Measurements from ENCODE around the gene SPTBN1.

Gene SPTBN1

DNA sequence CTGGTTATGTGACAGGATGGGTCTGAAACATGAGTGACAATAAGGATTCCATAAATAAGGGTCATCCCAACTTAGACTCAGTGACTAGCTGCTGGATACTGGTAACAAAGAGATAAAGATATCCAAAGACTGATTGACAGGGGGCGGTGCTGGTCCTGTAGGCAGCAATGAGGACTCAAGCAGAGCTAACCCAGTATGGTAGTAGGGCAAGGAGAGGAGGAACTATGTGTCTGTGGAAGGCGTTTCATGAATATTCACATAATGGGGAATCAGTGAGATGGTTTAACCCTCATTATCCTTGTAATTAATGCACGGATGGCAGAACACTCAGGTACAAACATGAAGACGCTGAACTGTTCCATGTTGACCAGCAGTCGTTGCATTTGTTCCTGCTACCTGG, 164.8 kb downstream of the SPTBN1 start:
- Histone ChIP-seq H3K27ac (ENCODE audit: low read depth in 2 of 2, low read length in 2 of 2) (no peak overlapping the region), H3K9me3 (ENCODE audit: control insufficient read depth in 2 of 2, low read length in 2 of 2) (no peaks in the 10 kb centered on the region), H3K36me3 (ENCODE audit: control insufficient read depth in 2 of 2, insufficient read depth in 2 of 2, low read length in 2 of 2) (peaks cover 70 to 81% of the 10 kb centered on the region in 2 donors), H3K4me3 (ENCODE audit: low read length in 2 of 2) (no peak overlapping the region), H3K27me3 (ENCODE audit: control insufficient read depth in 2 of 2, insufficient read depth in 2 of 2, low read length in 2 of 2) (no peaks in the 10 kb centered on the region), H3K4me1 (ENCODE audit: control insufficient read depth in 2 of 2, insufficient read depth in 2 of 2, low read length in 2 of 2) (peaks cover 0 to 5% of the 10 kb centered on the region in 2 donors), H3K9ac (ENCODE audit: low read depth in 1 of 2, low read length in 2 of 2) (no peak overlapping the region)

DNA sequence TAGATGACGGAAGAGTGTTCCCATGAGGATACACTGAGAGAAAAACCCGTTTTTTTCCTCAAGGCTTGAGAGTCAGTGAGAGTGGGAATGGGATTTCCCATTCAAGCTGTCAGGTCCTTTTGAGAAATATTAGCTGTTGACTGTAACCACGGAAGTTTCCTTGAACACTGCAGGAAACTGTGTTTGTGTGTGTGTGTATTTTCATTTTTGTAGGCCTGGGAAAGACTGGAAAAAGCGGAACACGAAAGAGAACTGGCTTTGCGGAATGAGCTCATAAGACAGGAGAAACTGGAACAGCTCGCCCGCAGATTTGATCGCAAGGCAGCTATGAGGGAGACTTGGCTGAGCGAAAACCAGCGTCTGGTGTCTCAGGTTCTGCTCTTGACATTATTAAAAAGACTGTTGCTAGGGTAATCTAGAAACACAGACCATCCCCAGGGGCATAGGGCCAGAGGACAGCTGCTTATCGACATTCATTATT, 168.5 kb downstream of the SPTBN1 start:
- H3K9ac ChIP-seq (ENCODE audit: low read depth in 1 of 2, low read length in 2 of 2) = no peak overlapping the region
- H3K27ac ChIP-seq (ENCODE audit: low read depth in 2 of 2, low read length in 2 of 2) = no peak overlapping the region
- no peaks in the 10 kb centered on the region for H3K27me3 ChIP-seq (ENCODE audit: control insufficient read depth in 2 of 2, insufficient read depth in 2 of 2, low read length in 2 of 2)
- no peaks in the 10 kb centered on the region for H3K9me3 ChIP-seq (ENCODE audit: control insufficient read depth in 2 of 2, low read length in 2 of 2)
- no peak overlapping the region for H3K4me3 ChIP-seq (ENCODE audit: low read length in 2 of 2)
- peaks cover 81 to 88% of the 10 kb centered on the region in 2 donors for H3K36me3 ChIP-seq (ENCODE audit: control insufficient read depth in 2 of 2, insufficient read depth in 2 of 2, low read length in 2 of 2)
- H3K4me1 ChIP-seq (ENCODE audit: control insufficient read depth in 2 of 2, insufficient read depth in 2 of 2, low read length in 2 of 2) = peaks cover 0 to 3% of the 10 kb centered on the region in 2 donors

DNA sequence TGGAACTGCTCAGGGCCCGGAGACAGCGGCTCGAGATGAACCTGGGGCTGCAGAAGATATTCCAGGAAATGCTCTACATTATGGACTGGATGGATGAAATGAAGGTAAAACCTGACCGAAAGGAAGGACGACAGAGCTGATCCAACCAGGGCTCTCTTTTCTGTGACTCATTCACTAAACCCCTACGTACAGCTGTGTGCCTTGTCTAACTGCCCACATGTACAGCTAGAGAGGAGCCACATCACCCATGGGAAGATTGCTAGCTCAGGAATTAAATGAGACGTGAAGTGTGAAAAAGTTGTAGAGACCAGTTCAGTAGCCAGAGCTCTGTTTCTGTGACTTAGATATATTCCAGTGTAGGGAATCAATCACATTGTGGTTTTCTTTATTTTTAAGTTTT, 170.0 kb downstream of the SPTBN1 start:
- Histone ChIP-seq H3K4me1 (ENCODE audit: control insufficient read depth in 2 of 2, insufficient read depth in 2 of 2, low read length in 2 of 2) (peaks cover 1 to 7% of the 10 kb centered on the region in 2 donors), H3K27me3 (ENCODE audit: control insufficient read depth in 2 of 2, insufficient read depth in 2 of 2, low read length in 2 of 2) (no peaks in the 10 kb centered on the region), H3K36me3 (ENCODE audit: control insufficient read depth in 2 of 2, insufficient read depth in 2 of 2, low read length in 2 of 2) (peaks cover 88 to 91% of the 10 kb centered on the region in 2 donors), H3K27ac (ENCODE audit: low read depth in 2 of 2, low read length in 2 of 2) (no peak overlapping the region), H3K9me3 (ENCODE audit: control insufficient read depth in 2 of 2, low read length in 2 of 2) (no peaks in the 10 kb centered on the region), H3K9ac (ENCODE audit: low read depth in 1 of 2, low read length in 2 of 2) (no peak overlapping the region), H3K4me3 (ENCODE audit: low read length in 2 of 2) (no peak overlapping the region)

DNA sequence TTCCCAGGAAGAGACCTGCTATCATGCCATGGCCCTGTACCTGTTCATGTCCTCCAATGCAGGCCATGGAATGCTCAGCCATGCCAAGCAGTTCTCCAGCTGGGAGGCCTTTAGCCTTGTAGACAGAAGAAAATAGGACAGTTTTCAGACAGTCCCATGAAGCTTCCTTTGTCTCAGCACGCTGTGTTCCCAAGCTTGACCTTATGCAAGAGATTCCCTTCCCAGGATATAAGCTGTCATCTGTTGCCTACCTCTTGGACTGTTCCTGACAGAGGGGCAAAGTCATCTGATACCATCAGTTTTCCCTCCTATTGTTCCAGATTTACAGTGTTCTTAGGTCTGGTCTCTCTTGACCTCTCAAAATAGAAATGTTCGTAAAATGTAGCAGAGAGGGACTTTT, 170.8 kb downstream of the SPTBN1 start:
- Histone ChIP-seq H3K27me3 (ENCODE audit: control insufficient read depth in 2 of 2, insufficient read depth in 2 of 2, low read length in 2 of 2) (no peaks in the 10 kb centered on the region), H3K9ac (ENCODE audit: low read depth in 1 of 2, low read length in 2 of 2) (no peak overlapping the region), H3K27ac (ENCODE audit: low read depth in 2 of 2, low read length in 2 of 2) (no peak overlapping the region), H3K9me3 (ENCODE audit: control insufficient read depth in 2 of 2, low read length in 2 of 2) (no peaks in the 10 kb centered on the region), H3K4me3 (ENCODE audit: low read length in 2 of 2) (no peak overlapping the region), H3K36me3 (ENCODE audit: control insufficient read depth in 2 of 2, insufficient read depth in 2 of 2, low read length in 2 of 2) (peaks cover 88 to 90% of the 10 kb centered on the region in 2 donors), H3K4me1 (ENCODE audit: control insufficient read depth in 2 of 2, insufficient read depth in 2 of 2, low read length in 2 of 2) (peaks cover 3 to 7% of the 10 kb centered on the region in 2 donors)

DNA sequence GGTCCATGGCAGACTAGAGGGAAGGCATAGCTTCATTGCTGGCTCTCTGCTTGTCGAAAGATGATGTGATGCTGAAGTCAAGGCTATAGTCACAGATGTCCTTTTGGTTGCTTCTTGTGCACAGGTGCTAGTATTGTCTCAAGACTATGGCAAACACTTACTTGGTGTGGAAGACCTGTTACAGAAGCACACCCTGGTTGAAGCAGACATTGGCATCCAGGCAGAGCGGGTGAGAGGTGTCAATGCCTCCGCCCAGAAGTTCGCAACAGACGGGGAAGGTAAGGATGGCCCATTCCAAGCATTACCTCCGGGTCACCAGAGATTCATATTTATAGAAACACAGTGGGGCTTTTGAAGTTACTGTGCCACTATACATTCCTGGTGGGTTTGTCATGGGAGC, 171.8 kb downstream of the SPTBN1 start:
- H3K4me1 ChIP-seq (ENCODE audit: control insufficient read depth in 2 of 2, insufficient read depth in 2 of 2, low read length in 2 of 2) = peaks cover 3 to 7% of the 10 kb centered on the region in 2 donors
- H3K36me3 ChIP-seq (ENCODE audit: control insufficient read depth in 2 of 2, insufficient read depth in 2 of 2, low read length in 2 of 2) = peaks cover 89% of the 10 kb centered on the region in 2 donors
- H3K27me3 ChIP-seq (ENCODE audit: control insufficient read depth in 2 of 2, insufficient read depth in 2 of 2, low read length in 2 of 2) = no peaks in the 10 kb centered on the region
- H3K9me3 ChIP-seq (ENCODE audit: control insufficient read depth in 2 of 2, low read length in 2 of 2) = no peaks in the 10 kb centered on the region
- no peak overlapping the region for H3K9ac ChIP-seq (ENCODE audit: low read depth in 1 of 2, low read length in 2 of 2)
- no peak overlapping the region for H3K4me3 ChIP-seq (ENCODE audit: low read length in 2 of 2)
- H3K27ac ChIP-seq (ENCODE audit: low read depth in 2 of 2, low read length in 2 of 2) = no peak overlapping the region

DNA sequence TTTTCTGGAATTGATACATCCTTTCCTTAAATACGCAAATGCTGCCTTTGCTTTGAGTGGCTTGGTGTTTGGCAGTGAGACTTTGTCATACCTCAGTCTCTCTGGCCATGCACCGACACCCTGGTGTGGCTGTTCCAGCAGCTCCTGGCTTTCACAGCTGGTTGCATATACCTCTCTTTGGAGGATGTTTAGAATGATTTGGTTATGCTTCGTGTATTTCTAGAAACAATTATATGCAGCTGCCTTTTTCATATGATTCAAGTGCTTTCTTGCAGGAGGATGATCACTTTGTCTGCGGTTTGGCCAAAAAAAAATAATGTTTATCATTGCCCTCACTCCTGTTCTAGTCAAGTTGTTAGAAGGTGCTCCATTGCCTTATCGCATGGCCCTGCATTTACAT, 172.3 kb downstream of the SPTBN1 start:
- Histone ChIP-seq H3K36me3 (ENCODE audit: control insufficient read depth in 2 of 2, insufficient read depth in 2 of 2, low read length in 2 of 2) (peaks cover 88 to 89% of the 10 kb centered on the region in 2 donors), H3K27ac (ENCODE audit: low read depth in 2 of 2, low read length in 2 of 2) (no peak overlapping the region)

DNA sequence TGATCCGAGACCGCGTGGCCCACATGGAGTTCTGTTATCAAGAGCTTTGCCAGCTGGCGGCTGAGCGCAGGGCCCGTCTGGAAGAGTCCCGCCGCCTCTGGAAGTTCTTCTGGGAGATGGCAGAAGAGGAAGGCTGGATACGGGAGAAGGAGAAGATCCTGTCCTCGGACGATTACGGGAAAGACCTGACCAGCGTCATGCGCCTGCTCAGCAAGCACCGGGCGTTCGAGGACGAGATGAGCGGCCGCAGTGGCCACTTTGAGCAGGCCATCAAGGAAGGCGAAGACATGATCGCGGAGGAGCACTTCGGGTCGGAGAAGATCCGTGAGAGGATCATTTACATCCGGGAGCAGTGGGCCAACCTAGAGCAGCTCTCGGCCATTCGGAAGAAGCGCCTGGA, 172.8 kb downstream of the SPTBN1 start:
- H3K27me3 ChIP-seq (ENCODE audit: control insufficient read depth in 2 of 2, insufficient read depth in 2 of 2, low read length in 2 of 2) = no peaks in the 10 kb centered on the region
- H3K36me3 ChIP-seq (ENCODE audit: control insufficient read depth in 2 of 2, insufficient read depth in 2 of 2, low read length in 2 of 2) = peaks cover 88 to 89% of the 10 kb centered on the region in 2 donors
- no peak overlapping the region for H3K9ac ChIP-seq (ENCODE audit: low read depth in 1 of 2, low read length in 2 of 2)
- no peak overlapping the region for H3K4me3 ChIP-seq (ENCODE audit: low read length in 2 of 2)
- H3K4me1 ChIP-seq (ENCODE audit: control insufficient read depth in 2 of 2, insufficient read depth in 2 of 2, low read length in 2 of 2) = peaks cover 3 to 12% of the 10 kb centered on the region in 2 donors
- H3K9me3 ChIP-seq (ENCODE audit: control insufficient read depth in 2 of 2, low read length in 2 of 2) = no peaks in the 10 kb centered on the region
- H3K27ac ChIP-seq (ENCODE audit: low read depth in 2 of 2, low read length in 2 of 2) = no peak overlapping the region

More for the DNA sequence above, 172.3 kb downstream of the SPTBN1 start:
- no peaks in the 10 kb centered on the region for H3K27me3 ChIP-seq (ENCODE audit: control insufficient read depth in 2 of 2, insufficient read depth in 2 of 2, low read length in 2 of 2)
- H3K9ac ChIP-seq (ENCODE audit: low read depth in 1 of 2, low read length in 2 of 2) = no peak overlapping the region
- H3K4me1 ChIP-seq (ENCODE audit: control insufficient read depth in 2 of 2, insufficient read depth in 2 of 2, low read length in 2 of 2) = peaks cover 3 to 9% of the 10 kb centered on the region in 2 donors
- no peaks in the 10 kb centered on the region for H3K9me3 ChIP-seq (ENCODE audit: control insufficient read depth in 2 of 2, low read length in 2 of 2)
- H3K4me3 ChIP-seq (ENCODE audit: low read length in 2 of 2) = no peak overlapping the region

DNA sequence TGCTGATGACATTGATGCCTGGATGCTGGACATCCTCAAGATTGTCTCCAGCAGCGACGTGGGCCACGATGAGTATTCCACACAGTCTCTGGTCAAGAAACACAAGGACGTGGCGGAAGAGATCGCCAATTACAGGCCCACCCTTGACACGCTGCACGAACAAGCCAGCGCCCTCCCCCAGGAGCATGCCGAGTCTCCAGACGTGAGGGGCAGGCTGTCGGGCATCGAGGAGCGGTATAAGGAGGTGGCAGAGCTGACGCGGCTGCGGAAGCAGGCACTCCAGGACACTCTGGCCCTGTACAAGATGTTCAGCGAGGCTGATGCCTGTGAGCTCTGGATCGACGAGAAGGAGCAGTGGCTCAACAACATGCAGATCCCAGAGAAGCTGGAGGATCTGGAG, 173.3 kb downstream of the SPTBN1 start:
- Histone ChIP-seq H3K27me3 (ENCODE audit: control insufficient read depth in 2 of 2, insufficient read depth in 2 of 2, low read length in 2 of 2) (no peaks in the 10 kb centered on the region), H3K9me3 (ENCODE audit: control insufficient read depth in 2 of 2, low read length in 2 of 2) (no peaks in the 10 kb centered on the region), H3K36me3 (ENCODE audit: control insufficient read depth in 2 of 2, insufficient read depth in 2 of 2, low read length in 2 of 2) (peaks cover 91 to 93% of the 10 kb centered on the region in 2 donors), H3K27ac (ENCODE audit: low read depth in 2 of 2, low read length in 2 of 2) (no peak overlapping the region), H3K4me3 (ENCODE audit: low read length in 2 of 2) (no peak overlapping the region), H3K9ac (ENCODE audit: low read depth in 1 of 2, low read length in 2 of 2) (no peak overlapping the region), H3K4me1 (ENCODE audit: control insufficient read depth in 2 of 2, insufficient read depth in 2 of 2, low read length in 2 of 2) (peaks cover 3 to 12% of the 10 kb centered on the region in 2 donors)

DNA sequence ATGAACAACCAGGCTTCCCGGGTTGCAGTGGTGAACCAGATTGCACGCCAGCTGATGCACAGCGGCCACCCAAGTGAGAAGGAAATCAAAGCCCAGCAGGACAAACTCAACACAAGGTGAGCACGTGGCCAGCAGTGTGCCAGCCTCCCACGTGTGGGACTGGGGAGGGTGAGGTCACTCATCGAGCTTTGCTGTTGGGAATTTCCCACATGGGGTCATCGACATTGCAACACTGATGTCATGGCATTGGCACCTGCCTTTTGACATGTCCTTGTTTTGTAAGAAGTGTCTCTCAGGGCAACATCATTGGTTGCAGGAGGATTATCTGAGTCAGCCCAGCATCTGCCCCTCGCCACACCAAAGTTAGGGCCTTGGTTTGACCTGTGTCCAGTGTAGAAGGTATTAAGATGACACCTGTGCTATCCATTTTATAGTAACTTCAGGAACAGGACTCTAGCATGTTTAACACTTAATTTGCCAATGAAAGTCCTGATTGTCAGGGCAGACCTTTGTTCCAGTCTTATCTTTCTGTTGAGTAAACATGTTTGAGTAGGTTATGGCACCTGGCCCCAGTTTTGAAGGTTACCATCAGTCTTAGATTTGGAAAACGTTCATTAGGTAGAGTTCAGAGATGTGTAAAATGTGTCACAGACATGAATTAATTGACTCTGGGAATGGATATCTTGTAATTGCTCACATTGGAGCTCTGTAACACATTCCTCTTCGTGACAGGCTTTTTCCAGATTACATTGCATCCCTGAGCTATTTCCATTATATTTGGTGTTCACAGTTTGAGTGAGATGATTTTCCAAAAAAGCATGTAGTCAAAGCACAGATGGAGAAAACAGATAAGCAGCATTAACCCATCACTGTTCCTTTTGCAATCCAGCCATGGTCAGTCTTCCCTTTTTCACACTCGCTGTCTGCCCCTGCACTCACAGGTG, 174.1 kb downstream of the SPTBN1 start:
- Histone ChIP-seq H3K27me3 (ENCODE audit: control insufficient read depth in 2 of 2, insufficient read depth in 2 of 2, low read length in 2 of 2) (no peaks in the 10 kb centered on the region), H3K36me3 (ENCODE audit: control insufficient read depth in 2 of 2, insufficient read depth in 2 of 2, low read length in 2 of 2) (peaks cover 91 to 92% of the 10 kb centered on the region in 2 donors), H3K27ac (ENCODE audit: low read depth in 2 of 2, low read length in 2 of 2) (no peak overlapping the region), H3K9ac (ENCODE audit: low read depth in 1 of 2, low read length in 2 of 2) (no peak overlapping the region), H3K9me3 (ENCODE audit: control insufficient read depth in 2 of 2, low read length in 2 of 2) (no peaks in the 10 kb centered on the region), H3K4me3 (ENCODE audit: low read length in 2 of 2) (no peak overlapping the region), H3K4me1 (ENCODE audit: control insufficient read depth in 2 of 2, insufficient read depth in 2 of 2, low read length in 2 of 2) (peaks cover 11 to 12% of the 10 kb centered on the region in 2 donors)

DNA sequence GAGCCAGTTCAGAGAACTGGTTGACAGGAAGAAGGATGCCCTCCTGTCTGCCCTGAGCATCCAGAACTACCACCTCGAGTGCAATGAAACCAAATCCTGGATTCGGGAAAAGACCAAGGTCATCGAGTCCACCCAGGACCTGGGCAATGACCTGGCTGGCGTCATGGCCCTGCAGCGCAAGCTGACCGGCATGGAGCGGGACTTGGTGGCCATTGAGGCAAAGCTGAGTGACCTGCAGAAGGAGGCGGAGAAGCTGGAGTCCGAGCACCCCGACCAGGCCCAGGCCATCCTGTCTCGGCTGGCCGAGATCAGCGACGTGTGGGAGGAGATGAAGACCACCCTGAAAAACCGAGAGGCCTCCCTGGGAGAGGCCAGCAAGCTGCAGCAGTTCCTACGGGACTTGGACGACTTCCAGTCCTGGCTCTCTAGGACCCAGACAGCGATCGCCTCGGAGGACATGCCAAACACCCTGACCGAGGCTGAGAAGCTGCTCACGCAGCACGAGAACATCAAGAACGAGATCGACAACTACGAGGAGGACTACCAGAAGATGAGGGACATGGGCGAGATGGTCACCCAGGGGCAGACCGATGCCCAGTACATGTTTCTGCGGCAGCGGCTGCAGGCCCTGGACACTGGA, 174.9 kb downstream of the SPTBN1 start:
- Histone ChIP-seq H3K9me3 (ENCODE audit: control insufficient read depth in 2 of 2, low read length in 2 of 2) (no peaks in the 10 kb centered on the region), H3K27me3 (ENCODE audit: control insufficient read depth in 2 of 2, insufficient read depth in 2 of 2, low read length in 2 of 2) (no peaks in the 10 kb centered on the region), H3K4me3 (ENCODE audit: low read length in 2 of 2) (no peak overlapping the region), H3K4me1 (ENCODE audit: control insufficient read depth in 2 of 2, insufficient read depth in 2 of 2, low read length in 2 of 2) (peaks cover 12% of the 10 kb centered on the region in 2 donors), H3K36me3 (ENCODE audit: control insufficient read depth in 2 of 2, insufficient read depth in 2 of 2, low read length in 2 of 2) (peaks cover 87 to 89% of the 10 kb centered on the region in 2 donors), H3K9ac (ENCODE audit: low read depth in 1 of 2, low read length in 2 of 2) (no peak overlapping the region), H3K27ac (ENCODE audit: low read depth in 2 of 2, low read length in 2 of 2) (no peak overlapping the region)

All from mucosa of rectum (tissue), 2 donors.